GM20431 (cell line): ENCODE measurements around the gene TLX2.

ENCODE experiments used
- in situ Hi-C: fragments of 300-500 bp; cut with MseI, MboI; formaldehyde crosslinking; loops from one replicate; pipeline ENCODE4 v1.15.0; 2020; ENCODE audit warnings: low sequenced_read_pairs; ENCODE audit not compliant: unreplicated experiment

Gene TLX2

DNA sequence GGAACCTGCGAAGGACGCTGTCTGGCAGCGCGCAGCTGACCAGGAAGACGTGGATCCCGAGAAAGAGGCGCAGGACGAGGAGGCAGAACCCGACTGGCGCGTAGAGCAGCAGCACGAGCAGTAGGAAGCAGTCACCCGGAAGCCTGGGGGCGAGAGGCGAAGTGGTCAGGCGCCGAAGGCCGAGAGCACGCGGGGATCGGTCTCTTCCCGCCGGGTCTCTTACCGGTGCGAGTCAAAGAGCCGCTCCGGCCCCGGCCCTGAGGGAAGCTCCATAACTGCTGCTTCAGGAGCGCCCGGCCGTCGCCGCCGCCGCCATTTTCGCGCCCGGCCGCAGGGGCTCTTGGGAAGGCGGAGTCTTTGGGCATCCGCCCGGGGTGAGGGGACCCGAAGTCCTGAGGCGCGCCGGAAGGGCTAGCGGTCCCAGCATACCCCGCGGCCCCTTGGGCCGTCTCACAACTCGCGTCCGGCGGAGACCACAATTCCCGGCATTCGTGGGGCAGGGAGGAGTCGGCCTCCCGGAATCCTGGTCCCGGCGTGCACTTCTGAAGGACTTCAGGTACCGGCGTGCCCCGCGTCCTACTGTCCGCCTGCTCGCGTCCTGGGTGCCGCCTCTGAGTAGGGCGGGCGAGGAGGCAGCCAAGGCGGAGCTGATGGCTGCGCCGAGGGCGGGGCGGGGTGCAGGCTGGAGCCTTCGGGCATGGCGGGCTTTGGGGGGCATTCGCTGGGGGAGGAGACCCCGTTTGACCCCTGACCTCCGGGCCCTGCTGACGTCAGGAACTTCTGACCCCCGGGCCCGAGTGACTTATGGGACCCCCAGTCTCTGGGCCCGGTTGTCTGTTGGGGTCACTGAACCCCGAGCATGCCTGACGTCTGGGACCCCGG lies 15.3 kb downstream of the TLX2 start, which contains the start of the genes AUP1 and HTRA2:
TSS of gene AUP1 (minus strand) at position 350 of the 882 bp plus-strand sequence. CDS start at position 273, 77 bp downstream.
TSS of gene HTRA2 (plus strand) at position 577 of the 882 bp plus-strand sequence. CDS start at position 651, 74 bp downstream.
- in situ Hi-C loops: no loop called here

DNA sequence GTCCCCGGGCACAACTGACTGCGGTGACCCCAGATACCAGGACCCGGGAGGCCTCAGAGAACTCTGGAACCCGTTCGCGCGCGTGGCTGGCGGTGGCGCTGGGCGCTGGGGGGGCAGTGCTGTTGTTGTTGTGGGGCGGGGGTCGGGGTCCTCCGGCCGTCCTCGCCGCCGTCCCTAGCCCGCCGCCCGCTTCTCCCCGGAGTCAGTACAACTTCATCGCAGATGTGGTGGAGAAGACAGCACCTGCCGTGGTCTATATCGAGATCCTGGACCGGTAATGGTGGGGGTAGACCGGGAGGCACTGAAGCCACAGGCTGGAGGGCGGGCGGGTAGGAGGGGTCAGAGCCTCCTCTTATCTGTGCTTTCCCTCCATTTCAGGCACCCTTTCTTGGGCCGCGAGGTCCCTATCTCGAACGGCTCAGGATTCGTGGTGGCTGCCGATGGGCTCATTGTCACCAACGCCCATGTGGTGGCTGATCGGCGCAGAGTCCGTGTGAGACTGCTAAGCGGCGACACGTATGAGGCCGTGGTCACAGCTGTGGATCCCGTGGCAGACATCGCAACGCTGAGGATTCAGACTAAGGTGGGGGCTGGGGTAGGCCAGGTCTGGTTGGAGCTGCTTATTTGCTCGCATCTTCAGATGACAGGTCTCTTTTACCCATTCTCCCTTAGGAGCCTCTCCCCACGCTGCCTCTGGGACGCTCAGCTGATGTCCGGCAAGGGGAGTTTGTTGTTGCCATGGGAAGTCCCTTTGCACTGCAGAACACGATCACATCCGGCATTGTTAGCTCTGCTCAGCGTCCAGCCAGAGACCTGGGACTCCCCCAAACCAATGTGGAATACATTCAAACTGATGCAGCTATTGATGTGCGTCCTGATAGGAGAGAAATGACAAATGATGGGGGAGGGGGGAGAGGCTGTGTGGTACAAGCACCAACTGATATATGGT lies 16.3 kb downstream of the TLX2 start:
- in situ Hi-C loops: no loop called here

DNA sequence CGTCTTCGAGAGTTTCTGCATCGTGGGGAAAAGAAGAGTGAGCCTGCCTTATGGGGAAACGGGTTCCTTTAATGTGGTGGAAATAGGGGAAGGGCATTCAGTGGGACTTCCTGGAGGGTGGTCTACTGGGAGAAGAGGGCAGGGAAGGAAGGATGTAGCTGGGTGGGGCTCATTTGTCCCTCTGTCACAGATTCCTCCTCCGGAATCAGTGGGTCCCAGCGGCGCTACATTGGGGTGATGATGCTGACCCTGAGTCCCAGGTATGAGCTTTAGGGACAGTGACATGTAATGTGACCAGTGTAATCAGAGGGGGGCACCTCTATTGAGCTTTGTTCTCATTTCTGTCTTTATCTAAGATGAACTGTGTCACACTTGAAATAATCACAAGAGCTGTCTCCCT lies 17.4 kb downstream of the TLX2 start:
- in situ Hi-C loops: no loop called here

DNA sequence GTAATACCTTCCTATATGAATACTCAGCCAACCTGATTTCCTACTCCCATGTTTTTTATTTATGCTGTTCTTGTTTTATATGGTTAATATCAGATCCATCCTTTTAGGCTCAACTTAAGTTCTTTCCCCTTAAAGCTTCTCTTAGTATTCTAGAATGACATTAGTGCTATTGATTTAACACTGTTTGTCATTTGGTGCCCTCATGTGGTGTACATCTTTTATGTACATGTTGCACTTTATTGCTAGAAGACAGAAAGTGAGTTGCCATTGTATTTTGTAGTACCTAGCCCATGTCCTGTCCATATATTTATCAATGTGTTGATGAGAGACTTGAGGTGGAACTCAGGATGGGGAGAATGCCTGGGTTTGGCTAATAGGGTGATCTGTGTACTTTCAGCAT lies 18.0 kb downstream of the TLX2 start:
- in situ Hi-C loops: no loop called here

DNA sequence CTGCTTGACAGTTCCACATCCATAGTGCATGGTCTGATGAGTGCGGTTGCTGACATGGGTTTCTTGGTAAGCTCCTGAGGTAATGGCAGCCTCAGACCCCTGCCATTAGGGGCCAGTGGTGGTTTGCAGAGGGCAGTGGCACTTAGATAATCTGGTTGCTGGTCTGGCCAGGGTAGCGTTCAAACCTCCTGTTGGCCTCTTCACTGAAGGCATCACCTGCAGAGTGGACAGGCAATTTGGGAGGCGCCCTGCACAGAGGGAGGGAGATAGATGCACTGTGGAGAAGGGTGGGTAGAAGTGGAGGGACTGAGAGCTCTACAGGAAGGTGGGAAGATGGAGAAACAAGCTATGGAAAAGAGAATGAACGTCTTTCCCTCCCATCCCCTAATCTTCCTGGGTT lies 19.2 kb downstream of the TLX2 start:
- in situ Hi-C loops: no loop called here

DNA sequence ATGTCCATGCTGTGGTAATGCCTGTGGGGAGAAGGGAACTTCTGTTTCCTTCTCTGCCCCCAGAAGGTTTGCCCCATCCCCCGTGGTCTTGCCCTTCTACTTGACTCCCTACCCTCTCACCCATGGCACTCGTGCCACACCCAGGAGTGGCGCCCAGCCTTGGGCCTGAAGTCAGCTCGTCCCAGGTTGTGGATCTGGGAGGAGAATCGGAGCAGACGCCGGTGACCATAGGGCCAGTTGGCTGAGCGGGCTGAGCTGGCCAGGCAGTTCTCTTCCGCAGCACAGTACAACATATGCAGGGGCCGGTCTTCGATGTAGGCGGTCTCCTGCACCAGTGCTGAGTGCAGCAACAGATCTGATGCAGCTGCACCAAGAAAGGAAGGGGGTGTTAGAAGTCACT lies 20.2 kb downstream of the TLX2 start:
- in situ Hi-C loops: no loop called here

DNA sequence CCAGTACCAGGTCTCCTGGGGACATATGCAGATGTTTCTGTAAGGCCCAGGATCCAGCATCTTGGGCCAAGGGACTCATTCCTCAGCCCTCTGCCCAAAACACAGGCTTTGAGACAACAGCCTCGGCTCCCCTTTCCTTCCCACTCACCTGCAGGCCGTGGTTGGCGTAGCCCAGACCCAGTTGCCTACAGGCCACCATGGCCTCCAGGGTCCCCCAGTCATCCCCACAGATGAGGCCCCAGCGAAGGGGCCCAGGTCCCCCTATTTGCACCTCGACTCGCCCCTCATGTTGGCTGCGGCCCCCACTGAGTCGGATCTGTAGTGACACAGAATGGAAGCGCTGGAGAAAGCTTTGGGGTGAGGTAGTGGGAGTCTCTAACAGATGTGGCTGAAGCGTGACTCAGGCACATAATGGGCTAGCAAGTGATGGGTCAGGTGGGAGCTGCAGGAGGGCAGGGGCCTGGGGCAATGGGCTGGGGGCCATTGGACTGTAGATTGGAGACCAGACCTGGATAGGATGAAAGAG lies 21.3 kb downstream of the TLX2 start:
- in situ Hi-C loops: no loop called here

DNA sequence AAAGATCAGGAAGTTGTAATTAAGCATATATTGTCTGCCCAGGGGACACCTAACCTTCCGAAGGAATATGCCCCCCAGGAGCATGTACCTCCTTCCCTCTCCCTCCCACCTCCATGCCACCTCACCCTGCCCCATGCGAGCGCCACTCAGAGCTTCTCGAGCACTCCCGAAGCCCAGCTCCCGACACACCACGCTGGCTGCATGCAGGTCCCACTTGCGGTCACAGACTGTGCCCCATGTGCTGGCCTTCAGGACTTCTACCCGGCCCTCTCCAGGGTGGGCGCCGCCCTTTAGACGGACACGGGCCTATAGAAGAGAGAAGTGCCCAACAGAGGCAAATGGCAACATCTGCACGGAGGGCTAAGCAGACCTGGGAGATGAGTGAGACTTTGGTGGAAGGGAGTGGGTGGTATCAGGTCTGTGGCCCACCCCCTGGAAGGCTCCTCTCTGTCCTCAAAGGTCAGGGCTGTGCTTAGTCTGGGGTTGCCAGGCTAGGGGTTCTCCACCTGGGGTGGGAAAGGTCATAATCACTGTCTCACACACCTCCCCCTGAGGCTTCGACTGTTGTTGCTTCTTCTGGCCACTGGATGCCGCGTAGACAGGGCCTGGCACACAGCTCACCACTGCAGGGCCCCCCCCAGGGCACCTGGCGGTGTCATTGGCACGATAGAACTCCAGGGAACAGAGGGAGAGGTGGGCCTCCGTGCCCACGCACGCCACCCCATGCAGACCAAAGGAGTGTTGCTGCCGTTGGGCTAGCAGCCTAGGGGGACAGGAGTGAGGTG lies 22.1 kb downstream of the TLX2 start:
- in situ Hi-C loops: no loop called here

DNA sequence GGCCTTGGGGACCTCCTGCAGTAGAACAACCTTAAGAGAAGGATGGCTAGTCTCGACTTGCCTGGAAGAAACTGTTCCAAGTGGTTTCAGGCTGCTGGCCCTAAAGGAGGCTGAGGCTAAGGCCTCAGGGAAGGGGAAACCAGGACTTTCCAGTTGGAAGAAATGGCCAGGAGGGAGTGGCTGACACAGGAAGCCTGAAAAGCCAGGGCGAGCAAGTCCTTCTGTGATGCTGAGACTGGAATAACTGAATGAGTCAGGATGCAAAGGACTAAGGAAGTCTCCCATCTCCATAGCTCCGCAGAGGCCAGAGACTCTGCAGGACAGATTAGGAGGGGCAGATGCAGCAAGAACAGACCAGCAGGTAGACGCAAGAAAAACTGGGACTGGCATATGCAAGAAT lies 22.9 kb downstream of the TLX2 start:
- in situ Hi-C loops: no loop called here

DNA sequence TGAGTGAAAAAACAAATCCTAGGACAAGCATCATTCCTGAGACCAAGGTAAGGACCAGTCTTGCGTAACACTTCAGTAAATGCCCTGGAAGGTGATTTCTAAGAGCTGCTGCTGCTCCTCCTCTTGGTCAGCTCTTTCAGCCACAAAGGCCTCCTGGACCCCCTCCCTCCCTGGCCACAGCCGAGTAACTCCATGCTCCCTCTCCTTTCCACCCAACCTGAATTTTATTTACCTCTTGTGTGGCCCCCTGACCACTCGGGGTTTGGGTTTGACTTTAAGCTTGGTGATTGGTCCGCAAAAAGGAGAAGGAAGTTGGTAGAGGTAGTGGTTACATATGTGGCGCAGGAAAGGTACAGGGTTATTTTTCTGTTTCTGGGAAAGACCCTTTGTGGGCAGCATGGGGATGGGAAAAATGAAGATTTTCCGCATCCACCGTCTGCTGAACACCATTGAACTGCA lies 24.7 kb downstream of the TLX2 start:
- in situ Hi-C loops: no loop called here

DNA sequence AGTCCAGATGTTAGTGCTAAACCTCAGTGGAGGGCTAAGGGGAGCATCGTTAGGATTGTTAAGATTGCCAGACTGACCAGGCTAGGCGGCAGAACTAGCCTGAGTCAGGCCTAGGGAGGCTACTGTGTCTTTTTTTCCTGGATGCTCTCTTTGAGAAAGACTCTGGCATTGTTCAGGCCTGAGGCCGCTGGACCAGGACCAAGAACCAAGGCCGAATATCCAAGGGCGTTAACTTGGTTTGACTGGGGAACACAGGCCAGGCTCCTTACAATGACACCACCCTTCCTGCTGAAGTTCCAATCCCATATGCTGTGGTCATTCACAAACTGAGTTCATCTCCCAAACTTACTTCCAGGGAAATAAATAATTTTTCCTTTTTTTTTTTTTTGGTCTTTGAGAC lies 26.0 kb downstream of the TLX2 start:
- in situ Hi-C loops: no loop called here

DNA sequence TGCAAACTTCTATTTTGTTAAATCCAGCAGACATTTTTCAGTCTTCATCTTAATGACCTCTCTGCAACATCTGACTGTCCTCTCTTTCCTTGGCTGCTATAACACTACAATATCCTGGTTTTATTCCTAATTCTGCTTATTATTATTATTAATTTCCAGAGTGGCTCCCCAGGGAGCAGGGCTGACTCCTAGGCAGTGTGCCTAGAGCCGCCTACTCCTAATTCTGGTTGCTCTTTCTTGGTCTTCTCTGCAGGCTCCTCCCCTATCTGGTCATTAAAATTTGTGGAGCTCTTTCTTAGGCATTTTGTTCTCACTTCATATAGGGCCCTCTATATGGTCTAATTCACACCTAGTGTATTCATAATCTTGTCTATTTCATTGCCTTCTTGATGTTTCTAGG lies 28.7 kb downstream of the TLX2 start:
- in situ Hi-C loops: no loop called here

DNA sequence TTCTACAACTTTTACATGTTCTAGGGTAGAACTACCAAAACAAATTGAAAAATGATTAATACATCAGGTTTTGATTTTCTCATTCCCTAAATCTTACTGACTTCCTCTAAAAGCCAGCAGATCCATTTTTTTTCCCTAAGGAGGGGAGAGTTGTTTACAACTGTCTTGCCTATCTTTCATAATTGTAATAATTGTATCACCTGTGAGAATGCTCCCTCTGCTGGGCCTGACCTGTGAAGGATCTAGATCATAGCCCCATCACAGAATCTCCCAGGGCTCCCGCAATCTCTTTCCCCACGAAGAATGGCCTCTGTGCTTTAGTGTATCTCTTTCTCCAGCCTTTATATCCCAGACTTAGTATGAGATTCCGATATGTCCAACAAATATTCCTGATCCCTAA lies 30.4 kb downstream of the TLX2 start:
- in situ Hi-C loops: no loop called here

DNA sequence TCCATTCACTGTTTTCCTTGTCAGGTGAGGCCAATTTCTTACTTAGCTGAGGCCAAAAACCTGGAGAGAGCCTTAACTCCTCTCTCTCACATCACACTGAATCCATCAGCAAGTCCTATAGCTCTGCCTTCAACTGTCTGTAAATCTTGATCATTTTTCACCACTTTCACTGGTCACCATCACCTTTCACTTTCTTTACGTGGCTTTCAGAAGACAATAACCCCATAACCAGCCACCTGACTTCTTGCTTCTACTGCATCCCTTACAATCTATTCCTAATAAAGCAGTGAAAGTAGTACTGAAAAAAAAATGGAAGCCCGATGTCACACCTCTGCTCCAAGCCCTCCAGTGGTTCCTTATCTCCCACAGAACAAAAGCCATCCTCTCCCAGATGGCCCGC lies 31.8 kb downstream of the TLX2 start:
- in situ Hi-C loops: no loop called here

DNA sequence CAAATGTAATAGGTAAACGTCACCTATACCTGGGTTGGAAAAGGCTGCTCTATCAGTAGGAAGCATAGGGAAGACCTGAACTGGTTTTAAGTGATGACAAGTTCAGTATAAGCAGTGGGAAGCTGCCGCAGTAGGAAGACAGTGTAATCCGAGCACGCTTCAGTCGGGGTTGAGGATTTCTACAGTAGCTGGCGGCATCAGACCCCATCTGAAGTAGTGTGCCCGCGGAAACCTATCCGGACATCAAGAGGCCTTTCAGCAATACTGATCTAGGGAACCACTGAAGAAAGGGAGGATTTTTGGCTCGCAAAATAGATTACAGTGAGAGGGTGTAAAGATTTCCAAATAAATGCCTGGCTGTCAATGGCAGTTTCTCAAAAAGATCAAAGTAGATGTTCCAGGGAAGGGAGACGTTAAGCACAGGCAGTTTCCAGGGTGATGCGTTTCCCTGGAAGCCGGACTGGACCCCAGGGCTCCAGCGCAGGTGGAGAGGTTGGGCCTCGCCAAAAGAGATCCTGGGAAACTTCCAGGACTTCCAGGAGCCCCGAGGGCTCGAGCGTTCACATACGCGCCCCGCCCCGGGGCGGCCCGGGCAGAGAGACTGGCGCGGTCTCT lies 34.1 kb downstream of the TLX2 start:
- in situ Hi-C loops: no loop called here

DNA sequence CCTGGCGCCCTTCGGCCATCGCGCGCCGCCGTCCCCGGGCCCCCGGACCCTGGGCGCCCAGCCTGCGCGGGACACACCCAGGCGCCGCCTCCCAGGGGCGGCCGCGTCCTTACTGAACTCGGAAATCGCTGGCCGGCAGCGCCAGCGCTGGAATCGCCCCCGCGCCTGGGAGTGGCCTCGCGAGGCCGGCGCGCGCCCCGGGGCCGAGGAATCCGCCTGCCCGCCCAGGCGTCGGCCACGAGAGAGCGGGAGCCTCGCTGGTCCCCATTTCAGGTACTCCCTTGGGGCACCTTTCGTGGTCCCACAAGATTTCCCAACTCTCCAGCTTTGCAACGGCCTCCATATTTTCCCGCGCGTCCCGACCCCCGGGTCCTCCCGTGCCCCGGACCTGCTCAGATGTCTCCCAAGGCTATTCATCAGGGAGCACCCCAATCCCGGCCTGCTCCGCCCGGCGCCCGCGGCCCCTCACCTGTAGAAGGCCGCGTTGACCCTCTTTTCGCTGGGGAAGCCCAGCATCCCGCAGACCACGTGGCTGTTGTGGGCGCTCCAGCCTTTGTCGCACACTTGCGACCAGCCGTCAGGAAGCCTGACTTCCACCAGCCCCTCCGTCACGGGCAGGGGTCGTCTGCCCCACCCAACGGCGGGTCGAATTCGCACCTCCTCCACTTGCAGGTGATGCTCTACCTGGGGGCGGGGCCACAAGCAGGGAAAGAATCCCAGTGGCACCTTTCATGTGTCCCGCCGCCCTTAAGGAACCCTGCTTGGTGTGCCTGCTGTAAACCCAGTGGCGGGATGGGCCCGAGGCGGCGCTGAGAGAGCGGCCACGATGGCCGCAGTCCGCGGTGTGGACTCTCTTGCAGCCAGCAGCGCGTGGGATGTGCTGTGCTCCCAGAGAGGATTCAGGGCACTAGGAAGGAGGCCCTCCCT lies 34.9 kb downstream of the TLX2 start:
- in situ Hi-C loops: no loop called here

DNA sequence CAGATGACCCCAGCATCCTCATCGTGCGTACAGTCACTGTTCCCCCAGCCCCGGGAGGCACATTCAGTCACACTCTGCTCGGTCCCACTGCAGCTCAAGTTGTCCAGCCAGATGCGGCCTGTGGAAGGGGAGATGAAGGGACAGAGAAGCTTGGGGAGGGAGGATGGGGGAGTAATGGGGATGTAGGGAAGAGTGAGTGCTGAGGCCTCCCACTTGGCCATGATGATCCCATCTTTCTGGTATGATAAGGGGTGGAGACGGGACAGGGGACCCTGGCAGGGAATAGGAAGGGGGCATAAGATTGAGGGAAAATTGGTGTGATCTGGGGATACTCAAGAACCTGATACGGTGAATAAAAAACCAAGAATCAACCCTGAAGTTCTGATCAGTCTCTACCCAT lies 36.0 kb downstream of the TLX2 start:
- in situ Hi-C loops: no loop called here

DNA sequence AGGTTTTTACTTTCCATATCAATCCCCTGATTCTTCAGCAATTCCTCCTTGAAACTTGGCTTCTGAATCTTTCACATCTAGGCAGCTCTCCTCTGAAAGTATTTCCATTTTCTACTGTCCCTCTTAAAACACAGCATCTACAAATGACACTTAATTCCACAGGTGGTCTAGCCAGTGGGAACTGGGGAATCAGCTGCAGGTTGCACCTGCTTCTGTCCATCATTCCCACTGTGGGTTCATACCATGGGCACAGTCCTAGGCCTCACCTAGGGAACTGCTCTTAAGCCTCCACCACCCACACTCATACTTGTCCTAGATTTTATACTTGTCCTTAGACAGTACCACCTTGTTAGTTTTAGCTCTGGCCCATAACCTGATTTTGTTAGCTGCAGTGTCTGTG lies 37.3 kb downstream of the TLX2 start:
- in situ Hi-C loops: no loop called here
